Bronchial epithelial cell (primary cell): ENCODE data around the gene SLC6A16. TPM values are rescaled to one million over a fixed set of nuclear protein-coding genes. Genes with fewer than 3 reads are reported as not detected.

Experiments
- DNase-seq: peaks from one replicate; pipeline ENCODE4 v3.0.0-alpha.2; 2010; ENCODE audit warnings: low read depth
- FAIRE-seq: peaks from 2 replicates; lab custom pipeline; 2011; peaks lifted over from hg19 to GRCh38; lab: Jason Lieb, UNC
- H3K27me3 ChIP-seq: 2 replicates; pipeline ENCODE4 v1.5.1; 2011; ENCODE audit warnings: low read length; ENCODE audit not compliant: control insufficient read depth, insufficient read depth
- H3K36me3 ChIP-seq: 2 replicates; pipeline ENCODE4 v1.5.1; 2011; ENCODE audit warnings: low read length; ENCODE audit not compliant: control insufficient read depth, insufficient read depth
- H3K4me3 ChIP-seq: 2 replicates; pipeline ENCODE4 v1.5.1; 2011; ENCODE audit warnings: mild to moderate bottlenecking, low read depth, low read length, control low read depth
- CTCF ChIP-seq: IDR thresholded peaks from 2 replicates; pipeline ENCODE4 v1.5.1; 2011; ENCODE audit warnings: mild to moderate bottlenecking, moderate library complexity, low read length, control low read depth, inconsistent platforms; ENCODE audit not compliant: insufficient read depth, severe bottlenecking
- total RNA-seq: library from RNA; depleted of rRNA; stranded (reverse); fragments of >200 nt; gene quantifications from 2 replicates; pipeline ENCODE4 v1.2.1, GENCODE V29; 2014

The SLC6A16 gene
- total RNA-seq, 1 donor from 2014 or later: not detected

- Histone ChIP-seq H3K4me3 (no peak overlapping the region), H3K36me3 (peaks cover 8% of the 10 kb centered on the region), H3K27me3 (peaks cover 2% of the 10 kb centered on the region)
- DNase-seq (no peak), FAIRE-seq (no peak)
- TF ChIP-seq CTCF: no peak
Observed at GRCh38 chr19:49340865-49341718, 16.1 kb upstream of the SLC6A16 start.

- Histone ChIP-seq H3K27me3 (peaks cover 2% of the 10 kb centered on the region), H3K4me3 (peak overlapping the region; percentile 25), H3K36me3 (peaks cover 8% of the 10 kb centered on the region)
- TF ChIP-seq CTCF: no peak
- FAIRE-seq: no peak
- no peak for DNase-seq
Observed at GRCh38 chr19:49340069-49340864, 15.3 kb upstream of the SLC6A16 start.

GRCh38 chr19:49339301-49340068 is 14.5 kb upstream of the SLC6A16 start:
- Histone ChIP-seq H3K27me3 (peaks cover 2% of the 10 kb centered on the region), H3K4me3 (peak overlapping the region; percentile 25), H3K36me3 (peaks cover 8% of the 10 kb centered on the region)
- no peak for FAIRE-seq
- DNase-seq: peak; percentile 82
- TF ChIP-seq CTCF: no peak

- H3K36me3 ChIP-seq: peaks cover 7% of the 10 kb centered on the region
- TF ChIP-seq CTCF: peak; percentile 1
- peaks cover 2% of the 10 kb centered on the region for H3K27me3 ChIP-seq
- FAIRE-seq (no peak), DNase-seq (peak; percentile 83)
- H3K4me3 ChIP-seq: peak overlapping the region; percentile 25
Observed at GRCh38 chr19:49338691-49339300, 13.8 kb upstream of the SLC6A16 start.

- Histone ChIP-seq H3K27me3 (peaks cover 2% of the 10 kb centered on the region), H3K36me3 (peaks cover 7% of the 10 kb centered on the region), H3K4me3 (no peak overlapping the region)
- TF ChIP-seq CTCF: no peak
- FAIRE-seq (no peak), DNase-seq (no peak)
Observed at GRCh38 chr19:49338023-49338677, 13.2 kb upstream of the SLC6A16 start.
